Stimulated activated CD8-positive, alpha-beta memory T cell treated with anti-CD3 and anti-CD28 coated beads, Interleukin-4, amount 100 ng/mL, for 1 hour (primary cell): ENCODE data around the gene ATP8B4.

Experiments used
- DNase-seq, 2 donors: peaks; one replicate each; pipeline ENCODE4 v3.0.0-alpha.2; 2020; ENCODE audit warnings: low read depth in 2 of 2, low spot score in 1 of 2

Gene ATP8B4

GRCh38 chr15:49868348-49868747 is 250.7 kb downstream of the ATP8B4 start:
- DNase-seq = no peak

- no peak for DNase-seq
Observed at GRCh38 chr15:49865925-49866757, 252.9 kb downstream of the ATP8B4 start.

- no peak for DNase-seq
Observed at GRCh38 chr15:49864251-49864650, 254.8 kb downstream of the ATP8B4 start.

- DNase-seq = no peak
Observed at GRCh38 chr15:49863431-49864224, 255.4 kb downstream of the ATP8B4 start.

GRCh38 chr15:49860101-49860500 is 258.9 kb downstream of the ATP8B4 start:
- DNase-seq = no peak

- DNase-seq = no peak
Observed at GRCh38 chr15:49857496-49858475, 261.2 kb downstream of the ATP8B4 start.

- no peak for DNase-seq
Observed at GRCh38 chr15:49855917-49856637, 263.0 kb downstream of the ATP8B4 start.

- DNase-seq = no peak
Observed at GRCh38 chr15:49852756-49853155, 266.3 kb downstream of the ATP8B4 start.

- DNase-seq = no peak
Observed at GRCh38 chr15:49848807-49849206, 270.2 kb downstream of the ATP8B4 start.

DNA sequence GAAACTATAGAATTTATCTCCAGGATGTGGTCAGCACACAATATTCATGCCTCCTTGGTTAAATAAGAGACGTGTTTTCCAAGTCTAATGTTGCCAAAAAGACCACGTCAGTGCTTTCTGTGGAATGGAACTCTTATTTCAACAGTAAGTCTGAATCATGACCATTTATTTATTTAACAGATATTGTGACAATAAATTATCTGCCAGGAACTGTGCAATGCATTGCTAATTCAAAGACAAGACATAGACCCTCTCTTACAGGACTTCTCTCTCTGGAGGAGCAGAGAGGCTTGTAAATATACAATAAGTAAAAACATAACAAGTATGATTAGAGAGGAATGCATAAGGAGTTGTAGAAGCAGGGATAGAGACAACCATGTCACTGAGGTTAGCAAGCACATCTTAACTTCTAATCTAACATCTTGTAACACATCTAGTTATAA is 270.7 kb downstream of the ATP8B4 start:
- DNase-seq = no peak

- no peak for DNase-seq
Observed at GRCh38 chr15:49847423-49848281, 271.4 kb downstream of the ATP8B4 start.

DNA sequence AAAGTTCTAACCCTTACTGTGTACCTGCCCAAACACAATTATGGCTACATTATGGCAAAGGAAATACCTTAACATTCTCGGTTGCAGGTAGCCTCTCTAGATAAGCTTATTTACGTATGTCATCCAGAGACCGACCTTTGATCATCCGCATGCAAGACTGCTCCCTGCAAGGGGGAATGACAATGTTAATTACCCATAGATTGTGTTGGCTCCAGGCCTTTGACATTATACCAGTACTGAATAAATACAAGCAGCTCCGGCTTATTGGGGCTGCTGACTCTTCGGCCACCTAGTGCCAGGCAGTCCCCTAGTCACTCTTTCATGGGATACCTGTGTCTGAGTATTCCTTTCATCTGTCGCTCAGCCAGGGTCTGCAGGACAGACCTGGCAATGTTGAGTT is 274.6 kb downstream of the ATP8B4 start:
- DNase-seq = no peak

DNA sequence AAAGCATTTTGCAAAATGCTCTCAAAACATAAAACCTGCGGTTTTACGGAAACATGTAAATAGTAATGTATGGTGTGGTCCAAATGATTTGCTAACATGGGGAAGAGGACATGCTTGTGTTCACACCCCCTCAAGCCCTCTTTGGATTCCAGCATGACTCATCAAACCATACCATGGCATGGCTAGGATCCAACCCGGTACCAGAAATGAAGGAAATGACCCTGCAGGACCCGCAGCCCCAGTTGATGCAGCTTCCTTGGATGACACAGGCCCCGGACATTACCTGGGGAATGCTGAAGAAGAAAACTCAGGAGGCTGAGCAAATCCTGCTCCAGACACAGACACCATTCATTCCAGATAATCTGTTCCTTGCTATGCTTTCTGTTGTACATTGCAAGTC is 275.3 kb downstream of the ATP8B4 start:
- DNase-seq = no peak

GRCh38 chr15:49842031-49842730 is 276.9 kb downstream of the ATP8B4 start:
- no peak for DNase-seq

GRCh38 chr15:49832511-49832910 is 286.5 kb downstream of the ATP8B4 start:
- DNase-seq = no peak

DNA sequence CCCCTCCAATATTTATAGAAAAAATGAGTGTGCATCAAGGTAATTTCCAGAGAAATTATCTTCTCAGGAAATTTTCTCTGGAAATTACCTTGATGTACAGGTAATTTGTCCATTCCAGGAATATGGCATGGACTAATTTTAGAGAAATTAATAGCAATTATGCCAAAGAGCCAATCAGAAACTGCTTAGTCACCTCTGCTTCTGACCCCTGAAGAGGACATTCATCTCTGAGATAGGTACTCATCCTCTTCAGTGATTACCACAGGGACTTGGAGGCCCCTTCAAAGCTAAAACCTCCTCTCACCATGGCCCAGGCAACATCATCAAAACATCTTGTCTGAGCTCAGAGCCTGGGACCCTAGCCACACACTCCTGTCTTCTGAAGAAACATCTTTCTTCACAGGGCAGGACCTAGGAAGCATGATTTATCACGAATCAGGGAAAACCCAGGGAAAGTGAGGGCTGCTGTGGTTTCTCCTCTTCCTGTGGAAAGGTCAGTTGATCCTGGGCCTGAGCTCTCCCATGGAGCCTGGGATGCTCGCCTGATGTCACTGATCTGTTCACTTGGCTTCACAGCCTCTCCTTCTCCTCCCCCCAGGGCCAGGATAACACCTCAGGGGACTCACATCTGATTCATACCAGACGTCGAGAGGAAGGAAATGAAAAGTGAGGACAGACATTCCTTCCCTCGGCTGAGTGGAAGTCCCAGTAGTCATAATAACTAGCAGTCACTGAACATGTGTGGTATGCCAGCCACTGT is 287.6 kb downstream of the ATP8B4 start:
- no peak for DNase-seq

GRCh38 chr15:49830391-49830790 is 288.6 kb downstream of the ATP8B4 start:
- no peak for DNase-seq

DNA sequence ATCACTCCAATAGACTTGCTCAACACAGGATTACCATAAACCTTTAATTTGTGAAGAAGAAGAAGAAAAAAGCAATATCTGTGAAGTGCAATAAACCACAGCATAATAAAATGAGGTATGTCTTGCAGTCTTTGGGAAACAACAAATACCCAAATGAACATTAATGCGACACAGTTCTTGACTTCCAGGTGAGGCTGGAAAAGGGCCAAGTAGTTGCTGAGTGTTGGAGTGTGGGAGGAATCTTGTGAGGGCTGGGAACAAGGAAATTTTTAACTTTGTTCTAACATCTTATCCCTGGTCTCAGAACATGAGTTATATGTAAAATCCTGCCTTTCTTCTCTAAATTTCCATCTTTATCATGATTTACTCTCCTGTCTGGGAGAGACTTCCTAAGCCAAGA is 291.7 kb downstream of the ATP8B4 start:
- no peak for DNase-seq
